ENCODE results near the gene KDM4C.
"Not testable (repeated sequence)": the region's sequence is repeated elsewhere in the genome, so short reads cannot be mapped to it uniquely, and the experiment has no call there.

The KDM4C gene

DNA sequence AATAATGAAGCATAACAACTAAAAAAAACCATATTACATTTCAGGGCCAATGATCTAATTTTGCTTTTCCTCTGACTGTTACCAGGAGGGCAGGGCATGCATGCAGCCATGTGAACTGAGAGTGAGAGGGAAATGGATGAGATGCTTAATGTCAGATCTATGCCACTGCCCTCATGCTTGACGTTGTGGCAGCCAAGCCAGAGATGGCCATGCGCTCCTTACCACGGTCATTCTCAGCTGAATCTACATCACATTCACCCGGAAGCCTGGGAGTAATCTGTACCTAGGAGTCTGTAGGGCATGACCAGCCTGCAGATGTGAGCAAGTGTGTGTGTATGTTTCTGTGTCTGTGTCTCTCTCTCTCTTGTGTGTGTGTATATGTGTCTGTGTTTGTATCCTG, 183.7 kb downstream of the KDM4C start:
- DNase-seq, result no peak

GRCh38 chr9:6942406-6942805, 184.6 kb downstream of the KDM4C start:
- DNase-seq, result no peak

- DNase-seq, result no peak
Measured at GRCh38 chr9:6943293-6943692, 185.5 kb downstream of the KDM4C start.

- DNase-seq, result peak; percentile 9
Measured at GRCh38 chr9:6944093-6944551, 186.3 kb downstream of the KDM4C start.

DNA sequence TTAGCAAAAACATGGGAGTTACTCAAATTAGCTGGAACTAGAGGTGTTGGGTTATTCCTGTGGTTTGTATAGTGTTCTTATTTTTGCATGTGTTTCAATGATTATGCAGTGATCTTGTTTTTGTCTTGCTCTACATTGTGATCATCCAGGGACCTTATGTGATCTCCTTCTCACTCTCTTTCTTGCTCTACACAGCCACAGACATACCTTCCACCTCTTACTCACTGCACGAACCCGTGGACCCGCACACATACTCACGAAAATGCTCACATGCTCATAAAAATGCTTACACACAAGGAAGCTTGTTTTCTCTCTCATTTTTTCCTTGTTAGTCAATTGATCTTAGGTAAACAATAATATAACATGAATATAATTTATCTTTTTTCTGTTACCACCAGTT, 187.1 kb downstream of the KDM4C start:
- DNase-seq, result no peak

DNA sequence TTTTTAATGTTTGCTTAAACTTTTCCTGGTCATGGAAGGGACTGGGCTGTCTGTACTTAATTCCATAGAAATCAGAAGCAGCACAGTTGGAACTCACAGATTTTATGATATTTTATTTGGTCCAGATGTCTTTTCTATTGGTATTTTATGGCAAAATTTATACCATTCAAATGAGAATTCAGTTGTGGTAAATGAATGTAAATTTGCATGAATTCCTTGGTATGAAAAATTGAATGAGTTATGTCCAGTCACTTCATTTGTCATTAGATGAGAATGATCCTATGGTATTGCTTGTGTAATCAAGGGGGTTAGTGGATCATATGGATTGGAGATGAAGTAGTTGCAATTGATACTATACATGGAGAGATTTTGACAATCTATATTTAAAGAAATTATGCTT, 188.0 kb downstream of the KDM4C start:
- no peak for DNase-seq

DNA sequence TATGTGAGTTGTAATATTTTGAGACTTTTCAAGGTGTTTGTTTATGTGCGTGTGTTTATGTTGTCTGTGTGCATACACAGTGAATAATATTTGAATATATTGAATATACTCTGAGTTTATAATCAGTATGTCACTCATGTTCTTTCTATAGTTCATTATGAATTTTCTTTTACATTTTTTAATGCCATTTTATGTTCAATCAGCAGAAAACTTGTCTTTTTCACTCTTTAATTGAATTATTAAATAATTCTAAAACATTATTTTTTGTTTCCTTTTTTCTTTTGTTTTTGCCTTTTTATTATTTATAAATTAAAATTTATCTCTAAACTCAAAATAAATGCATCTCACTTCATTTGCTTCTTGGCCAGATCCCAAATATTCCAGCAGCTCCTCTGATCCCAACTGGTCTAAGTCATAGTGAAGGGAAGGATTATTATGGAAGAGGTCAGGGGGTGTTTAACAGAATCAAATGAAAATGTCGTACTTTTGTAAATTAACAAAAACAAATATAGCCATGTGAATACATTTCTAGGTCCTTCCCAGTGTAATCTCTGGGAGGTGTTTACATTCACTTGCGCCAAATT, 188.9 kb downstream of the KDM4C start:
- DNase-seq, result no peak

- not testable (repeated sequence) for DNase-seq
Measured at GRCh38 chr9:6948921-6949320, 191.1 kb downstream of the KDM4C start.

DNA sequence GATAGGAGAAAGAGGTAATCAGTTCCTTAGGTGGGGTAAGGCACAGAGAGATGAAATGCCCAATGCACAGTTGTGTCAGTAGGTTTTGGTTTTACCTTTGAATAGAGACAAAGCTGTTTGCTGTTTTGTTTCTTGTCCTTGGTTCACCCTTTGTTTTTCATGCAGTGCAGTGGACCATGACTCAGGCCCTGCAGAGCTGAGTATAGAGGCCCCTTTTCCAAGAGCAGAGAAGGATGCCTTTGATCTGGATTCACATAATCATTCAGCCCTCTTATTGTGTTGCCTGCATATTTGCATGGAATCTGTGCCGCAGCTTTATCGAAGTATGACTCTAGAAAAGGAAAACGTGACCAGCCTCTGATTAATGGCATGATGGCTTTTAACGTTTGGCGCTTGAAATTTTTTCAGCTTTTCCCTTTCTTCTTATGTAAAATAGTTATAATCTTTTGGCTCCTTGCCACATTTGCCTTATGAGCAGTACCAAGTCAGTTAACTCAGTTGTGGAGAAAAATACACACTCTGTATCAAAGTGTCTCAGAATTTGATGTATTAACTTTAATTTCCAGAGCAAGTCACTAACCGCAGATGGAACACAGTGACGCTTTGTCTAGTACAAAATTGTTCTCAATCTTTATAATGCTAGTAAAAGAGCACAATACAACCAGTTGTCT, 197.6 kb downstream of the KDM4C start:
- no peak for DNase-seq

- no peak for DNase-seq
Measured at GRCh38 chr9:6956879-6957278, 199.1 kb downstream of the KDM4C start.

- DNase-seq, result no peak
Measured at GRCh38 chr9:6959270-6960000, 201.7 kb downstream of the KDM4C start.

GRCh38 chr9:6960777-6961176, 203.0 kb downstream of the KDM4C start:
- DNase-seq, result no peak

- DNase-seq, result no peak
Measured at GRCh38 chr9:6961845-6962522, 204.2 kb downstream of the KDM4C start.

DNA sequence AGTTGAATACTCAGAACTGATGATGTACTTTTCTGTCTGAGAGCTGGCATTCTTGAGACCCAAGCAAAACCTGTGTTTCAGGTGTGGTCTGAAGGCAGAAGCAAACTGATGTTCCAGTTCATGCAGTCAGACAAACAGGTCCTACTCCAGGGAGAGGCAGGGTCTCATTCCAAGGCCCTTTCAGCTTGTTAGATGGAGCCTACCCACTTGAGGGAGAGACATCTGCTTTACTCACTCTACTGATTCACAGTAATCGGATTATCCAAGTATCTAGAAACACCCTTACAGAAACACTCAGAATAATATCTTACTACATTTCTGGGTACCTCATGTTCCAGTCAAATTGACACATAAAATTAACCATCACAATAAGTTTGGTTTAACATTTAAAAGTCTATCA, 207.8 kb downstream of the KDM4C start:
- DNase-seq, result no peak

- DNase-seq, result no peak
Measured at GRCh38 chr9:6968271-6968670, 210.5 kb downstream of the KDM4C start.

GRCh38 chr9:6969805-6970204, 212.0 kb downstream of the KDM4C start:
- no peak for DNase-seq

- no peak for DNase-seq
Measured at GRCh38 chr9:6973089-6973488, 215.3 kb downstream of the KDM4C start.

DNA sequence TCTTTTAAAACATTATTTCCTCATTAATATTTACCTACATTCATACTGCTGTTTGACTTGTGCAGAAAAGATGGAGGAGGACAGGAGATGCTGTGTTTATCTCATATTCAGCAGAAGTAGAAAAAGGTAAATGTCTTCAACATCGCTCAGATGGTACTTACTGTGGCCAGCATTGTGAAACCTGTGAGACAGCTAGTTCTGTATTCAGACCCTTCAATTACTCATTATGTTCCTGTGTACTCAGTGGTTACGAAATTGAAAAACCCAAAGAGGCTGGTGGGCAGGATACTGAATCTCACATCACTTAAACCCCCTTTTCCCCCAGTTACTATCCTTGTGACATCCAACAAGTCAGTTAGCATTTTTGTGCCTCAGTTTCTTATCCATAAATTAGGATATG, 216.0 kb downstream of the KDM4C start:
- no peak for DNase-seq

- no peak for DNase-seq
Measured at GRCh38 chr9:6975198-6975597, 217.4 kb downstream of the KDM4C start.

GRCh38 chr9:6977761-6978160, 220.0 kb downstream of the KDM4C start:
- no peak for DNase-seq

DNA sequence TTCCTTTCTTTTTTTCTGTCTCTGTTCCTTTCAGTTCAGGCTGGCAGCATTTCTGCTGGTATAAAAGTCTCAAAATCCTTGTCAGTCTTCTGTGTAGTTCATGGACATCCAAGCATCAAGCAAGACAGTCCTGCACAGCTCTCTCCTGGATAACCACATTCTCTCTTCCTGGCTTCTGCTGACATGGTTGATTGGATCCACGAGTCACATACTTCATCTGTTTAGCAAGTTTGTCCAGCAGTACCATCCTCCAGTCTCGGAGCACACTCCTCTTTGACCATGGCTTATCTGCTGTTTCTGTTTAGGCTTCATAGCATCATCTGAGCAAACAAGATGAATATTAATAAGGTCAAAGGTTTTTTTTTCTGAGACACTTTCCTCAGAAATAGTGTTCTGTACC, 220.8 kb downstream of the KDM4C start:
- no peak for DNase-seq

DNA sequence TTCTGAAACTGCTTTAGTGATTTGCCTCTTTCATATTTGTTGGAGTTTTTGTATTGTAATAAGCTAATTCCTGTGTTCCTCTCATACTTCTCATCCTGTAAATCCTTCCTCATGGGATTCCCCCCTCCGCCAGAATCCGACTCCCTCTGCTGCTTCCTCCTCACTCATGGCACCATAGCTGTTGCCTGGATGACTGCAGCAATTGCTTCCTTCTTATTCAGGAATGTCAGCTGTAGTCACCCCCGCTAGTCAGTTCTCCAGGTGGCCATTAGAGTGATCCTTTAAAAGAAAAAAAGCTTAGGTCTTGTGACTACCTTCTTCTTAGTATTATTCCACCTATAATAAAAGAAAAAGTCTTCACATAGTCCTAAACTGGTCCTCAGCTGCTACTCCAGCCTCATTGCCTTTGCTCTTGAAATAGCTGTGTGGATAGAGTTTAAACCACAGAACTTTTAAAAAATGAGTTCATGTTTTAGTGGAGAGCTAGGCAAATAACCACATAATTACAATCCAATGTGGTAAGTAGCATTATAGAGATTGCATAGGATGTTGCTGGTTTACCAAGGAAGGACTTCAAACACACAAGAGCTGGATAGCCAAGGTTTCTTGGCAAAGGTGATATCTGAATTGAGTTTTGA, 227.3 kb downstream of the KDM4C start:
- no peak for DNase-seq

- no peak for DNase-seq
Measured at GRCh38 chr9:6986141-6986815, 228.5 kb downstream of the KDM4C start.

Measured in NCI-H2171 treated with DMSO at 0.1 percent for 48 hours (cell line).